Peyer's patch (tissue), 4 donors: ENCODE results near the gene TMEM163.

Experiments used
- POLR2A ChIP-seq, 2 donors: fragments of 450-650 bp; IDR thresholded peaks; one replicate each; pipeline ENCODE4 v1.5.1; 2017; ENCODE audit warnings: antibody characterized with exemption in 2 of 2, mild to moderate bottlenecking in 2 of 2, moderate library complexity in 2 of 2
- TF ChIP-seq, protein P1 (sequence below), 6 experiments: fragments of 450-650 bp in 4 of 6; fragments of 200-600 bp in 2 of 6; sonication (generic) in 1 of 6; IDR thresholded peaks; one replicate each; pipeline ENCODE4 v1.5.1; 2017 to 2019; ENCODE audit warnings: antibody characterized with exemption in 6 of 6, mild to moderate bottlenecking in 3 of 6, moderate library complexity in 1 of 6

DNA sequence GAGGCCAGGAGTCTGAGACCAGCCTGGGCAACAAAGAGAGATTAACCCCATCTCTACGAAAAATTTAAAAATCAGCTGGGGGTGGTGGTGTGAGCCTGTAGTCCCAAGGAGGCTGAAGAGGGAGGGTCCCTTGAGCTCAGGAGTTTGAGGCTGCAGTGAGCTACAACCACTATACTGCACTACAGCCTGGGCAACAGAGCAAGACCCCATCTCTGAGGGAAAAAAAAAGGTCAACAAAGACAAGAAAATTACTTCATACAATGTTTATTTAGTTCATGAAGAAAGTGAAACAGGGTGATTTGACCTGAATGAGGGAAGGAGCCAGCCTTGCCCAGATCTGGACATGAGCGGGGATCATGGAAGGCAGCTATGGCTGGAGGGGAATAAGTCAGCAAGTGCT is 59.1 kb downstream of the TMEM163 start:
- TF ChIP-seq, protein P1, sequence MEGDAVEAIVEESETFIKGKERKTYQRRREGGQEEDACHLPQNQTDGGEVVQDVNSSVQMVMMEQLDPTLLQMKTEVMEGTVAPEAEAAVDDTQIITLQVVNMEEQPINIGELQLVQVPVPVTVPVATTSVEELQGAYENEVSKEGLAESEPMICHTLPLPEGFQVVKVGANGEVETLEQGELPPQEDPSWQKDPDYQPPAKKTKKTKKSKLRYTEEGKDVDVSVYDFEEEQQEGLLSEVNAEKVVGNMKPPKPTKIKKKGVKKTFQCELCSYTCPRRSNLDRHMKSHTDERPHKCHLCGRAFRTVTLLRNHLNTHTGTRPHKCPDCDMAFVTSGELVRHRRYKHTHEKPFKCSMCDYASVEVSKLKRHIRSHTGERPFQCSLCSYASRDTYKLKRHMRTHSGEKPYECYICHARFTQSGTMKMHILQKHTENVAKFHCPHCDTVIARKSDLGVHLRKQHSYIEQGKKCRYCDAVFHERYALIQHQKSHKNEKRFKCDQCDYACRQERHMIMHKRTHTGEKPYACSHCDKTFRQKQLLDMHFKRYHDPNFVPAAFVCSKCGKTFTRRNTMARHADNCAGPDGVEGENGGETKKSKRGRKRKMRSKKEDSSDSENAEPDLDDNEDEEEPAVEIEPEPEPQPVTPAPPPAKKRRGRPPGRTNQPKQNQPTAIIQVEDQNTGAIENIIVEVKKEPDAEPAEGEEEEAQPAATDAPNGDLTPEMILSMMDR (IDR thresholded peaks at IDR 0.05) = no peak
- TF ChIP-seq POLR2A (IDR thresholded peaks at IDR 0.05) = no peak
